Activated naive CD8-positive, alpha-beta T cell treated with anti-CD3 and anti-CD28 coated beads, Interleukin-2, amount 50 U/mL, for 24 hours (primary cell): ENCODE results near the gene PLAU.

Source experiments
- ATAC-seq: fragments of 150-1000 bp; cut with Tn5 transposase; one replicate; pipeline ENCODE4 v1.10.0; 2021
- DNase-seq: peaks from one replicate; pipeline ENCODE4 v3.0.0; 2021
- H3K27ac Mint-ChIP-seq: one replicate; pipeline ENCODE4 v1.8.0; 2021; ENCODE audit warnings: mild to moderate bottlenecking, mixed read lengths
- H3K27me3 Mint-ChIP-seq: one replicate; pipeline ENCODE4 v1.8.0; 2021; ENCODE audit warnings: mixed read lengths
- H3K36me3 Mint-ChIP-seq: one replicate; pipeline ENCODE4 v1.8.0; 2021; ENCODE audit warnings: low read depth, mixed read lengths
- H3K4me1 Mint-ChIP-seq: one replicate; pipeline ENCODE4 v1.8.0; 2021; ENCODE audit warnings: mixed read lengths
- H3K4me3 Mint-ChIP-seq: one replicate; pipeline ENCODE4 v1.8.0; 2021; ENCODE audit warnings: mild to moderate bottlenecking, moderate library complexity, mixed read lengths
- H3K9me3 Mint-ChIP-seq: one replicate; pipeline ENCODE4 v1.8.0; 2021; ENCODE audit warnings: mixed read lengths

The PLAU gene

GRCh38 chr10:73934074-73934473, 23.1 kb downstream of the PLAU start:
- no peak for ATAC-seq
- Mint-ChIP-seq H3K4me3 (no peak overlapping the region), H3K36me3 (no peaks in the 10 kb centered on the region), H3K27ac (no peak overlapping the region), H3K27me3 (peaks cover 12% of the 10 kb centered on the region), H3K4me1 (peaks cover 18% of the 10 kb centered on the region), H3K9me3 (no peaks in the 10 kb centered on the region)
- DNase-seq: no peak

GRCh38 chr10:73935895-73936294, 25.0 kb downstream of the PLAU start:
- H3K36me3 Mint-ChIP-seq: no peaks in the 10 kb centered on the region
- H3K4me3 Mint-ChIP-seq: no peak overlapping the region
- ATAC-seq: no peak
- H3K27ac Mint-ChIP-seq: no peak overlapping the region
- H3K27me3 Mint-ChIP-seq: peaks cover 6% of the 10 kb centered on the region
- H3K9me3 Mint-ChIP-seq: no peaks in the 10 kb centered on the region
- peaks cover 21% of the 10 kb centered on the region for H3K4me1 Mint-ChIP-seq
- no peak for DNase-seq

GRCh38 chr10:73937333-73938043, 26.6 kb downstream of the PLAU start:
- DNase-seq (no peak), ATAC-seq (no peak)
- peaks cover 8% of the 10 kb centered on the region for H3K27me3 Mint-ChIP-seq
- H3K4me1 Mint-ChIP-seq: peaks cover 13% of the 10 kb centered on the region
- H3K4me3 Mint-ChIP-seq: no peak overlapping the region
- H3K9me3 Mint-ChIP-seq: no peaks in the 10 kb centered on the region
- H3K36me3 Mint-ChIP-seq: no peaks in the 10 kb centered on the region
- no peak overlapping the region for H3K27ac Mint-ChIP-seq

DNA sequence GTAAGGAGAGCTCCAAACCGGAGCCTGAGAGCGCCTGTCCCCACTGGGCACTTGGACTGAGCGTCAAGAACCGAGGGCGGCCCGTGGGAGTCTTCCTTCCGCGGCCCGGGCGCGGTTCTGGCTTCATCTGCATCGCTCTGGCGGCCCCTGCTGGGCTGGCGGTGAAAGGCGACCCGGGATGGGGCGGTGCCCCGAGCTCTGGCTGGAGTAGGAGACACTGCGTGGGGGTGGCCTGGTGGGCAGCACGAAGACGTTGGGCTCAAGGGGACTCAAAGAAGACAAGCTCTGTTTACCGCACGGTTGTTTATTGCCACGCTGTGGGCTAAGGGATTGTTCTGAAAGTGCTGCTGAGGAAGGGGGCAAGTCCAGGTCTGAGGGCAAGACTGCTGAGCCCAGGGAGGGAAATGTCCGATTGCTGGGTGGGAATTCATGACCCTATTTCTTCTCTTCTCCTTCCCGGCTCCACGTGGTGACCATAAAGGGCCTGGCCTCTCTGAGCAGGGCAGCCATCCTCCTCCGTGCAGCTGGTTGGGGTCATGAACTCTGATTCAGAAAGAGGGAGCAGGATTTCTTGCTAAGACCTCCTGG, 29.8 kb downstream of the PLAU start:
- Mint-ChIP-seq H3K27me3 (peaks cover 6% of the 10 kb centered on the region), H3K4me1 (peaks cover 6% of the 10 kb centered on the region), H3K36me3 (no peaks in the 10 kb centered on the region), H3K9me3 (no peaks in the 10 kb centered on the region), H3K27ac (no peak overlapping the region), H3K4me3 (no peak overlapping the region)
- DNase-seq (peak; percentile 90), ATAC-seq (peak; percentile 95)

GRCh38 chr10:73941300-73941699, 30.4 kb downstream of the PLAU start:
- H3K27ac Mint-ChIP-seq: no peak overlapping the region
- no peak for DNase-seq

GRCh38 chr10:73944356-73945100, 33.6 kb downstream of the PLAU start:
- Mint-ChIP-seq H3K4me3 (no peak overlapping the region), H3K9me3 (no peaks in the 10 kb centered on the region), H3K4me1 (peaks cover 6% of the 10 kb centered on the region), H3K27me3 (peaks cover 6% of the 10 kb centered on the region), H3K36me3 (no peaks in the 10 kb centered on the region), H3K27ac (no peak overlapping the region)
- DNase-seq (no peak), ATAC-seq (no peak)

More at GRCh38 chr10:73941300-73941699, 30.4 kb downstream of the PLAU start:
- no peaks in the 10 kb centered on the region for H3K9me3 Mint-ChIP-seq
- H3K36me3 Mint-ChIP-seq: no peaks in the 10 kb centered on the region
- ATAC-seq: no peak
- H3K4me1 Mint-ChIP-seq: peaks cover 6% of the 10 kb centered on the region
- peaks cover 6% of the 10 kb centered on the region for H3K27me3 Mint-ChIP-seq
- no peak overlapping the region for H3K4me3 Mint-ChIP-seq

DNA sequence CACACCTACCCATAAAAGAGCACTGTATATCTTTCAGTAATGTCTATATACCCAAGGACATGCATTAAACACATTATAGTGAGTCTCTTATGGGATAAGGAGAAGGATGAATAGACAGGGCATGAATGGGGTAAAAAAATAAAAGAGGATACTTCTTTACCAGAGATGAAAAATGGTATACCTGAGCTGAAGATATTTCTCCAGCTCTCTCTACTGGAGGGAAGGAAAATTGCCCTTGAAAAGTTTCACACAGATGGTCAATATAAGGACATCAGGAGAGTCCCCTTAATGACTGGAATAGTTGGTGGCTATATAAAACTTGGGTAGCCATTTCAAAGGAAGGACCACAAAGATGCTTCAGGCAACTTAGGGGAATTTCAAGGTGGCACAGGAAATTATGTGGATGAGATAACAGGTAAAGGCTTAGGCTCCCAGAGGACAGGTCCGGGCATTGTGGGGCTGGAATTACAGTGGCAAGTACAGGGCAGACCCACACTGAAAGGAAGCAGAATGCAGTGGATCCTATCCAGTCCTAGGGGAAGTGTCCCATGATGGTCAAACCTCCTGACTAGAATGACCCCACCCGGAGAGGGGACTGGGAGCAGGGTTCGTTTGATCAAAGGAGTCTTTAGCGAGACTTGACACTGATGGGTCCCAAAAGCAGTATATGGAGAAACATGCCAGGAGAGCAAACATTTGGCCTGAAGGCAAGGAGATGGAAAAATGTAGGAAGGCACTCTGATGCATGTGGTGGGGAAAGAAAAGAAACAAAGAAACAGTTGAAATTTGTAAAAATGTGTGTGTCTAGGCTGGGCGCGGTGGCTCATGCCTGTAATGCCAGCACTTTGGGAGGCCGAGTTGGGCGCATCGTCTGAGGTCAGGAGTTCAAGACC, 35.6 kb downstream of the PLAU start:
- Mint-ChIP-seq H3K27me3 (peaks cover 4% of the 10 kb centered on the region), H3K4me3 (no peak overlapping the region)

DNA sequence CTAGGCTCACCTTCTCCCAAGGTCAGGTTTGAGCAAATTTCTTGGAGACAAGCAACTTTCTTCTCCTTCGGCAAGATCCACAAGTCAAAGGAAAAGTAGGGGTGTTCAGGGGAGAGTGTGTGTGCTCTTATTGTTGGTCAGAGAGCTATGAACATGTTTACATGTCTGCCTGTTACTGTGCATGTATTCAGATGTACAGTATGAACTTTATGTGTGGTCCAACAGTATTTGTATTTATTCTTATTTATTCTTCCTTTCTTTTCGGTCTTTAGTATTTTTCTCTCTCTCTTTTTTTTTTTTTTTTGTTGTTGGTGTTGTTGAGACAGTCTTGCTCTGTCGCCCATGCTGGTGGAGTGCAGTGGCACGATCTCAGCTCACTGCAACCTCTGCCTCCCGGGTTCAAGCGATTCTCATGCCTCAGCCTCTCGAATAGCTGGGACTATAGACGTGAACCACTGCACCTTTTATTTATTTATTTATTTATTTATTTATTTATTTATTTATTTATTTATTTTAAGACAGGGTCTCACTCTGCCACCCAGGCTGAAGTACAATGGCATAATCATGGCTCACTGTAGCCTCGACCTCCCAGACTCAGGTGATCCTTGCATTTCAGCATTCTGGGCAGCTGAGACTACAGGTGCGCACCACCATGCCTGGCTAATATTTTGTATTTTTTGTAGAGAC, 38.2 kb downstream of the PLAU start:
- ATAC-seq (no peak), DNase-seq (no peak)
- no peak overlapping the region for H3K4me3 Mint-ChIP-seq
- H3K9me3 Mint-ChIP-seq: no peaks in the 10 kb centered on the region
- H3K4me1 Mint-ChIP-seq: peaks cover 8% of the 10 kb centered on the region
- no peak overlapping the region for H3K27ac Mint-ChIP-seq
- H3K27me3 Mint-ChIP-seq: no peaks in the 10 kb centered on the region
- H3K36me3 Mint-ChIP-seq: no peaks in the 10 kb centered on the region

More for the DNA sequence above, 35.6 kb downstream of the PLAU start:
- no peaks in the 10 kb centered on the region for H3K9me3 Mint-ChIP-seq
- no peak overlapping the region for H3K27ac Mint-ChIP-seq
- H3K36me3 Mint-ChIP-seq: no peaks in the 10 kb centered on the region
- ATAC-seq: no peak
- no peak for DNase-seq
- no peaks in the 10 kb centered on the region for H3K4me1 Mint-ChIP-seq

DNA sequence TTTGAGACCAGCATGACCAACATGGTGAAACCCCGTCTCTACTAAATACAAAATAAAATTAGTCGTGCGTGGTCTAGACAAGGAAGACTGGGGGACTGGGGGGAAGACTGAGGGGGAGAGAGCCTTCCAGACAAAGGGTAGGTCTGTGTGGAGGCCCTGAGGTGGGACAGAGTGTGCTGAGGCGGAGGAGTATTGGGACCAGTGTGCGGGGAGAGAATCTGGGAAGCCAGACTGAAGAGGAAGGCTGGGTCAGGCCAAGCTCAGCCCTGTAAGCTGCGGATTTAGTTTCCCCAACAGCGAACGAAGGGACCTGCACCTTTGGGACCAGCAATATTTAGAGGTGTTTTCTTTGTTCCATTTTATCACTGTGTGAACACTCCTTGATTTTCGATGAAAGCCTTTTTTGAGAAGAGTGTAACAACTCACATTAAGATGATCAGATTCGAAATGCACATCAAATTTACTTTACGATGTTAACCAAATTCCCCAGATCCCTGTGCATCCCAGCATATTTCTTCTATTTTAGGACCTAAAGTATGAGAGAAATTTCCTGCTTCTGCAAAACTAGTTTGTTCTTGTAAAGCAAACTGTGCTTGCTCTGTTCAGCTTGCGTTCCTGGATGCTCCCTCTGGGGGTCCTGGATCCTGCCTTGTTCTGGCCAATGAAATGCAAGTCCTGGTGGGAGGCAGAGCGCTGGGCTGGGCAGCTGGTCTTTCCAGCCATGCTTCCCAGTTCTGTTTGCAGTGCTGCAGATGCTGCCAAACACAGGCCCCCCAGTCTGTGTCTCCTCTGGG, 39.4 kb downstream of the PLAU start:
- H3K9me3 Mint-ChIP-seq: no peaks in the 10 kb centered on the region
- H3K4me1 Mint-ChIP-seq: peaks cover 13% of the 10 kb centered on the region
- no peak for ATAC-seq
- no peak overlapping the region for H3K27ac Mint-ChIP-seq
- no peaks in the 10 kb centered on the region for H3K36me3 Mint-ChIP-seq
- DNase-seq: no peak
- no peaks in the 10 kb centered on the region for H3K27me3 Mint-ChIP-seq
- H3K4me3 Mint-ChIP-seq: no peak overlapping the region

- no peak for DNase-seq
- Mint-ChIP-seq H3K9me3 (no peaks in the 10 kb centered on the region), H3K27ac (peak overlapping the region; percentile 54), H3K36me3 (no peaks in the 10 kb centered on the region), H3K4me1 (peaks cover 36% of the 10 kb centered on the region), H3K4me3 (no peak overlapping the region), H3K27me3 (no peaks in the 10 kb centered on the region)
- peak; percentile 51 for ATAC-seq
These were observed 42.7 kb downstream of the PLAU start for GRCh38 chr10:73953665-73954064.

DNA sequence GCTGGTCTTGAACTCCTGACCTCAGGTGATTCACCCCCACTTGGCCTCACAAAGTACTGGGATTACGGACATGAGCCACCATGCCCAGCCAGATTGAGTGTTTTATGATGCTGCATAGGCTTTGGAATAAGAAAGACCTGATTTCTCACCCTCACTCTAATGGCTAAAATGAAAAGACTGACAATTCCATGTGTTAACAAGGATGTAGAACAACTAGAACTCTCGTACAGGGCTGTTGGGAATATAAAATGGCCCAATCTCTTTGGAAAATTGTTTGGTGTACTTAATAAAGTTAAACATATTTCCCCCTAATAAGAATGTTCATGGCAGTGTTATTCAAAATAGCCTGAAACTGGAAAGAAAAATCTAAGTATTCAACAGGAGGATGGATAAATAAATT, 43.8 kb downstream of the PLAU start:
- H3K9me3 Mint-ChIP-seq: no peaks in the 10 kb centered on the region
- H3K4me1 Mint-ChIP-seq: peaks cover 42% of the 10 kb centered on the region
- H3K36me3 Mint-ChIP-seq: no peaks in the 10 kb centered on the region
- H3K27ac Mint-ChIP-seq: no peak overlapping the region
- no peak overlapping the region for H3K4me3 Mint-ChIP-seq
- DNase-seq (no peak), ATAC-seq (no peak)
- no peaks in the 10 kb centered on the region for H3K27me3 Mint-ChIP-seq

DNA sequence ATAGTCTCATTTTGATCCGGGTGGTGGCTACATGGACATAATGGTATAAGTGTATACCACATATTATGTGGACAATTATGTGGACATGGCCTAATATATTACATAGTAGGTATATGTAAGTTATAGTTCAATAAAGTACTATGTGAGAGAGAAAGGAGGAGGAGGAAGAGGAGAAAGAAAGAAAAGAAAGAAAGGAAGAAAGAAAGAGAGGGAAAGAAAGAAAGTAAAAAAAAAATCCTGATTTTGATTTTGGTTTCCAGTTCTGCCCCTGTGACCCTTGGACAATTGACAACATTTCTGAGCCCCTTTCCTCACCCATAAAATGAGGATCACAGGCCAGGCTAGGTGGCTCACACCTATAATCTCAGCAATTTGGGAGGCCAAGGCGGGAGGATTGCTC, 44.8 kb downstream of the PLAU start:
- DNase-seq (no peak), ATAC-seq (no peak)
- H3K36me3 Mint-ChIP-seq: no peaks in the 10 kb centered on the region
- no peak overlapping the region for H3K4me3 Mint-ChIP-seq
- no peak overlapping the region for H3K27ac Mint-ChIP-seq
- H3K27me3 Mint-ChIP-seq: no peaks in the 10 kb centered on the region
- H3K4me1 Mint-ChIP-seq: peaks cover 51% of the 10 kb centered on the region
- H3K9me3 Mint-ChIP-seq: no peaks in the 10 kb centered on the region
